Right hindlimb (tissue), 1 donor: Measurements from ENCODE around the gene ZNF80.

ENCODE experiments used
- DNase-seq: peaks from one replicate; pipeline ENCODE4 v3.0.0-alpha.2; 2018

The ZNF80 gene

DNA sequence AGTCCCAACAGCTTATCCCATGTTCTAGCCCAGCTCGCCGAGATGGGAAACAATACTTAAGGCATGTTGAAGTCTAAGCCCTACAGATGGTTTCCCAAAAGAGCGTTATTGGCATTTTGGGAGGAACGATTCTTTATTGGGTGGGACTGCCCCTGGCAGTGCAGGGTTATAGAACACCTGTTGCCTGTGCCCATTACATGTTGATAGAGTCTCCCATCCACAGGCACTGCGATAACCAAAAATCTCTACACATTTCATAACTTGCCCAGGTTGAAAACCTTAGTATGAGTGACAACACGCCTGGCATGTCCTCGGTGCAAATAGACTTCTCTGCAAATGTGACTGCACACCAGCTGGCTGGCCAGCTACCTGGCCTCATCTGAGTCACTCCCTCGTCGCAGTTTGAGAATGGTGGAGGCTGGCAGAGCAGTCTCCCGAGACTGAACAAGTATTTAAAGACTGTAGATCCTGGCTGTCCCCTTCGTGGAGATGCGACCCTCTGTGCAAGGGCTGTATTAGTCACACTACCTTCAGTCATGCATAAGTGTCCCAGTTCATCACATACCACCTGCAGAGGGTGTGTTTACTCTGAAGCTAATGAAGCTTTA is 18.7 kb downstream of the ZNF80 start:
- no peak for DNase-seq

DNA sequence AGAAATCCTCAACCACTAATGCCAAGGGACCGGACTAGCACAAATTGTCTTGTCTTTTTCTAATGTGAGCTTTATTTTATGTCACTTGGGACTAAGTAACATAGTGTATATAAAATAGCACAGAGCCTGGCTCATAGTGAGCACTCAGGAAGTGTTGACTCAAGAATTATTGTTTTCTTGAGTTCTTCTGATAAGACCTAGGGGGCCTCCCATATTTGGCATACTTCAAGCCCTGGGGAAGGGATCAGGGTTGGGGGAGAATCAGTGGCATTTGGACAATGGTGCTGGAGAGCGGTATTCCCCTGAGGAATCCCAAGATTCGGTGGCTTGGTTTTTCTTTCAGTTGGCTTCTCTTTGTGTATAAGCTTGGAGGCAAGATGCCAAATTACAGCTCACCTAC is 19.4 kb downstream of the ZNF80 start:
- no peak for DNase-seq

DNA sequence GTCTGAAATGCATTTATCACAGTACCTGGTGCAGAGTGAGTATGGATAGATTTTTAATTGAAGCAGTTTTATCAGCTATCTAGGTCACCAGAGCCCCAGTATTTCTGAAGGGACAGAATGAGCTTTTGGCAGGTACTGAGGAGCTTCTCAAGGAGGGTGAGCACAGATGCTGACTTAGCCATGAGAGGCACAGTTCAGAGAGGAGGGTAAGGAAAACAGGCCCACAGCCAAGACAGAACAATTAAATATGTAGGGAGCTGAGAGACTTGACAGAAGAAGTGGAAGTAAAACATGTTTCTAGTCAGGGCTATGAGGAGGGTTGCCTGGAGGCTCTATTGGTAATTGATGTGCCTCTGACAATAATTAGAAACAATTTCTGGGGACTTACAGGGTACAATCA is 20.1 kb downstream of the ZNF80 start:
- DNase-seq: no peak

DNA sequence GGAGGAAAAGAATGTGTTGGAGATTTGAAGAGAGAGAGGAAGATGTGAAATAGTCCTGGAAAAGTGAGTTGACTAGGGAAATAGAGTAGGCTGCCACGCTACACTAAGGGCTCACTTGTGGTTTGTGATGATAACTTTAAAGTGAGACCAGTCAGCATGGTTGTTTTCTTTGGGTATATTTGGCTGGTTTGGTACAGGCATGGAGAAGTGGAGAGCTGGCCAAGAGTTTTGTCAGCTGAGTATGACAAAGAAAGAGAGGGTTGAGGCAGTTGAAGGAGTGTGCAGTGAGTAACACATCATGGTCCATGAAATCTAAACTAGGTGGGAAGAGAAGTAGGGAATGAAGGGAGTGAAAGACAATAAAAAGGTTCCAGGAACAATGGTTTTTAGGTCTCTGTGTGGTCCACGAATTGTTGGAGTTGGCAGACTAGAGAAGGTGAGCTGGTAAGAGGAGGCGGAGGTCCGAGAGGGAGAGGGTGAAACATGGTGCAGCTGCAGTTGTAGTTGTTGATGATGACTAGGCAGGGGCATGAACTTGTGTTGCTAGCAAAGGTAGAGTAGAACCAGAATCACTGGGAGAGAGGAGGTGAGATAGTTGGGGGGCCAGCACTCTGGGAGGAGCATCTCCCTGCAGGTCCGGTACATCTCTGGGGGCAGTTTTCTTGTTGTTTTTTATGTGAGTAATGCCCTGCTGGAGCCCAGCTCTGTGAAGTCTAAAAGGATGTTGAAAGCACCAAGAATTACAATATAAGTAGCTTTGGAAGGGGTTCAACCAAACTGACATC is 21.0 kb downstream of the ZNF80 start:
- DNase-seq: no peak

DNA sequence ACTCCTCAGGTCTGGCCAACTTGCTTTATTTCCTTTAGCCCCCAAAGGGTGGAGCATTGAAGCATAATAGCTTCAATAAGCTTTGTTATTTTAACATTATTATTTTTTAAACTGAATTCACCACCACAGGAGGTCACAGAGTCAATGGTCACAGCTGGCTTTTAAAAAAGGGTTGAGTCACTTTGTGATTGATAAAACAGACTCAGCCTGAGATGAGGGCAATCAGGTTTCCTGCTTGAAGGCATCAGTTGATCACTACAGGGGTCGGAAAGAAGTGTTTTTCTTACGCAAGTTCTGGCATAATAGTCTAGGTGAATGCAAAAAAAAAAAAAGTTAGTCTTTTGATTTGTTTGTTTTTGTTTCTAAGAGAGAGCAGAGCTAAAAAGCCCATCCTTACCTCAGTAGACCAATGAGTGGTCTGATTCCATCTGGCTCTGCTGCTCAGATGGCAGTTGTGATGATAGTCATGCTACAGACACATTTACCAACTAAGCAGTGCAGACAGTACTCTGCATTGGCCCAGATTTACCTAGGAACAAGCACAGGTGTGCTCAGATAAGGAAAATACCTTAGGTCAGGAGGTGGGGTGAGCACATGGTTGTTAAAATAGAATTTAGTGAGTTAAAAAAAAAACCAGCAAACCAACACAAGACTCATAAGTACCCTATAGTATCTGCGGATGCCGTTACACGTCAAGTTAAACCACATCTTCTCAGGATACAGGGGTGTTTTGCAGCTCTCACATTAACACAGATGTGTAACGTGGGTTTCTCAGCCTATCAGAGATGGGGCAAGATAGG is 22.6 kb downstream of the ZNF80 start:
- DNase-seq: no peak

DNA sequence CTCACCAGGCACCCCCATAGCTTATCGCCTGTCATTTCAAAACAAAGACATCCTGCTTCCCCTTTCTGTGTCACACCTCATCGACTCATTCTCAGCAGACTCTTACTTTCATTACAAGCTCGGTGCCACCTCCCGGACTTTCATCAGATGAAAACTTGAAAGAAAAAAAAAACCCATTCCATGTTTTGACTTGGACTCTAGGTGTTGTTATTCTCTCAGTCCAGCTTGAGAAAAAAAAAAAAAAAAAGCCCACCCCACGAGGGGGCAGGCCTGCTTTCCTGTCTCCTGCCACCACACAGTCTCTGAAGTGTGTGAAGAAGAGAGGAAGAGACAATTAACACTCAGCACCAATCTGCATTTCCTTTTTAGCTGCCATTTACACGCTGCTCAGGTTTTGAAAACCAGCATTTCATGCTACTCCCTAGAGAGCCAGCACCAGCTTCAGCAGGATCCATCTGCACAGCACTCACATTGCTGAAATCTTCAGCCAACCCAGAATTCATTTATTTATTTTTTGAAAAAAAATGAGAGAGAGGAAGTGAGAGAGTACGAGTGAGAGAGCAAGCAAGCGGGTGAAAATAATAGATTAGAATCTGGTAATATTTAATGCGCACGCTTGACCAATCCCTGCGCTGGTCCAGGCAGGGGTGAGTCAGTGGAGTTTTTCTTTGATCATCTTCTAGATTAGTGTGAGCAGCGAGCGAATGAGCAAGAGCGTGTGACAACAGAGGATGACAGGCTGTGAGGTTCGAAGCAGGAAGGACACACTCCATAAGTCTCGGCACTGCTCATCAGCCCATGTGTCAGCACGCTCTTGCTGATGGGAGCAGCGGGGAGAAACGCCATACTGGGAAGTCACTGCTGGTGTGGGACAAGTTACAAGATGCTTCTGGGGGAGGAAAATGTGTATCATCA is 23.5 kb downstream of the ZNF80 start:
- DNase-seq: no peak

DNA sequence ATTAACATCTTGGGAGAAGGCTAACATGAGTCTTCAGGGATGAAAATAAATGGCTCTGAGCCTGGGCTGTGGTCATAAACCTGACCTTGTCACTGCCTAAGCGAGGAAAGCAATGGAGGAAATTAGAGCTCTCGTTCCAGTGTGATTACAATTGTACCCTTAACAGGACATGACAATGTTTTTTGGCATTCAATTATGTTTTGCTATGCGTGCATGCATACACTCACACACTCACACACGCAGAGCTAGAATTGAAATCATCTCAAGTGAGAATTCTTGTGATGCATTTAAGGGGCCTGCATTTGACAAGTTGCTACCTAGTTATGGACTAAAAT is 24.1 kb downstream of the ZNF80 start:
- no peak for DNase-seq

DNA sequence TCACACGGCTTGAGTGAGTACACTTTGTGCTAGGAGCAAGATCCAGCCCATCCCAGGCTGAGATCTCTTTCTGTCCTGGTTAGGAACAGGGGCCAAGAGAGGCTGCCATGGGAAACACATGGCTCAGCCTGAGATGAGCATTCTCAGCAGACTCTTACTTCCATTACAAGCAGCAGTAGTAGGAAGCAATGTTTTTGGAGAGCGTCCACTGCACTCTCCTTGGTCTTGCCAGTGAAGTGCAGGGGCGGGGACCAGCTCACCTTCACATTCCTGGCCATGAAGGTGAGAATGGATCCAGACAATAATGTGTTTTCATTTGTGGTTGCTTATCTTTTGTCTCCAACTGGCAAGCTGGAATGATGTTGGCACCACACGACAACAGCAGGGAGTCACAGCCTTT is 24.7 kb downstream of the ZNF80 start:
- no peak for DNase-seq

DNA sequence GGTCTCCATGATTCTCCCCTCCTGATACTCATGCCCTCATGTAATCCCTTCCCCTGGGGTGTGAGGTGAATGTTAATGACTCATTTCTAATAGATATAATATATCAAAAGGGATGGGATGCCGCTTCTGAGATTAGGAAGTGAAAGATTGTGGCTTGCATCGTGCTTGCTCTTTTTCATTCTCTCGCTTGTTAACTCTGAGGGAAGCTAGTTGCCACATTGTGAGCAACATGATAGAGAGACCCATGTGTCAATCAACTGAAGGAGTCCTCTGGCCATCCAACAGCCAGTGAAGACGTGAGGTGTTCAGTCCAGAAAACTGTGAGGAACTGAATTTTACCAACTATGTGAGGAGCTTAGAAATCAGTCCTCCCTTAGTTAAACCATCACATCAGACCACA is 29.6 kb downstream of the ZNF80 start:
- DNase-seq: no peak

DNA sequence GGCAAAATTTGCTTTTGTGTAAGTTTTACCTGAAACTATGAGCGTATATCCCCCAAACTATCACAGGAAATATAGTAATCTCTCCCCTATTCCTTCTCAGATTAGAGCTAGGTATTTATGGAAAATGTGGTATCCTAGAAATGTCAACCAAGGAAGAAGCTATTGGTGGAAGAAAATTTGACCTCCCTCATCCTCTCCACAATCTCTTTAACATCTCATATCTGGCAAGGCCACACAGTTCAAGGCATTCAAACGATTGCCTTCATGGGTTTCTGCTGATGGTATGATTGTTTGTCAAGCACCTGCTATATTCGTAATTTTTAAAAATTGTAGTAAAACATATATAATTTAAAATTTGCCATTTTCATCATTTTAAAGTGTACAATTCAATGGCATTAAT is 31.0 kb downstream of the ZNF80 start:
- no peak for DNase-seq

DNA sequence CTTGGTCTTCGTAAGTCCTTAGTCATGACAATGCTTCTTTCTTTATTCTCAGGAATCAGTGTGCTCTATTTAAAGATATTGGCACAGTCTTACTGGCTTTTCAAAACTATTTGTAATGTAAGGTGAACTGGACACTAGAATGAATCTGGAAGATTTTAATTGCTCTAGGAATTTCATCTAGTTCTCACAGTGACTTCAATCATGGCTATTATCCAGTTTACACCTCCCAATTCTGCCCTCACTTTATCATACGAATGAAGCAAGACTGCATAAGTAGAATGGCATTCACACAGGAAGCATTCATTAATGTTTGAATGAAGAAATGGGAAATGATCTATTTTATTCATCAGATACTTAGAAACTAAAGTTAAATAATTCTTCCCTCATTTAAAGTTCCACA is 31.8 kb downstream of the ZNF80 start:
- no peak for DNase-seq

DNA sequence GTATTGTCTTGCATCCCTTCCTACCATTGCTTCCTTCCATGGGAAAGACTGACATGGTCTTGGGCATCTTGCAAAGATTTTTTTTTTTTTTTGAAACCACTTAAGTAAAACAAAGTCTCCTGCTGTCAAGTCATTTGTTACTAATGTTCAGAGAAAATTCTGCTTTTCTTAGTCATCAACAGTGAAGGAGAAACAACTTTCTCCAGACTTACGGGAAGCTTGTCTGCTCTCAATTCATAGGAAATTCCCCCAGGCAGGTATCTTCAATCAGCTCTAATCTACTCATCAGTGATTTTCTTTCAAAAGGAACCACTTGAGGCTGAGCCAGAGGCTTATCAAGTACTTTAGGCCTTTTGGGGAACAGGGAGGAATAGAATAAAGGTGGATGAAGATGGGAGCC is 42.6 kb downstream of the ZNF80 start:
- no peak for DNase-seq

DNA sequence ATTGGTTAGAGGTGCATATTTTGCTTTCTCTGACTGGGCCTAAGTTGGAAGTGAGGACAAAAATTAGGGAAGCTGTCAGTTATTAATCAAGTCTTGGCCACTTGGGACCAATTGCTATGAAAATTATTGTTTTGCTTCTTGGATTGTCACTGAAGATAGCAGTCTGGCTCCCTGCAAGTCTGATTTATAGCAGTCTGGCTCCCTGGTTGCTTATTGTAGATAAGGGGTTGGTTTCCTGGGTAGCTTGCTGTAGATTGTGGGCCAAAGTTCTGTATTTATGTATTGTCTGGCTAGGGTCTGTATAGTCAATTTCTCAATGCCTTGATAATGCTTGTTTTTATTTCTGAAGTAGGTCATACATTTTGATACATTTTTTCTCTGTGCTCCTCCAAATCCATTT is 45.2 kb downstream of the ZNF80 start:
- DNase-seq: no peak

DNA sequence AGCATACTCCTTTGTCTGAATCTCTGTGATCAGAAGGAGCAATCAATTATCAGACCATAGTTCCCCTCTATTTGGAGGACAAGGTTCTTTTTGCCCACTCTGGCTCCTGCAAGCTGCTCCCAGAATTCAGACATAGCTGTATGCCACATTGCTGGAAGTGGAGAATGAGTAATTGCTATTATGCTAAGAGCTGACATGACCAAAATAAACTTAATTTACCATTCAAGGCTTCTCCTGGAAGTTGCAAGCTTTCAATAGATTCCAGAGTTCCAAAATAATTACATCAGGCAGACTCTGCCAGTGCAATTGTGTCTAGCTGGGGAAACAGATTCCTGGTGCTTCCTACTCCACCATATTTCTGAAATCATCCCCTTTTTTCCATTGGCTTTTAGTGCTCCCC is 50.9 kb downstream of the ZNF80 start:
- no peak for DNase-seq
